HepG2 (cell line): ENCODE data around the gene TTLL1. TPM values are rescaled to one million over a fixed set of nuclear protein-coding genes. Genes with fewer than 3 reads are reported as not detected.

Source experiments
- AKAP8 ChIP-seq: sonication (generic); formaldehyde crosslinking; IDR thresholded peaks from 2 replicates; pipeline ENCODE4 v1.5.1; 2020; ENCODE audit warnings: mild to moderate bottlenecking, missing genetic modification reagents
- CENPBD1 ChIP-seq: sonication (generic); formaldehyde crosslinking; IDR thresholded peaks from 2 replicates; pipeline ENCODE4 v1.8.0; 2022; ENCODE audit warnings: missing genetic modification reagents, low read depth, mild to moderate bottlenecking, borderline replicate concordance
- CREB1 ChIP-seq, 2 experiments: fragments of 450-650 bp in 1 of 2; IDR thresholded peaks; 2 replicates each; pipeline ENCODE4 v1.6.1; 2016 to 2017; ENCODE audit warnings: control low read depth in 1 of 2, mild to moderate bottlenecking in 1 of 2, missing compliant biosample characterization in 1 of 2, missing genetic modification characterization in 1 of 2
- FOXA1 ChIP-seq, 2 experiments: fragments of 450-650 bp in 1 of 2; sonication (generic) in 1 of 2; formaldehyde crosslinking in 1 of 2; IDR thresholded peaks; 2 replicates each; pipeline versions ENCODE4 v1.4.0 to v1.6.1; 2016 to 2020; ENCODE audit warnings: missing genetic modification reagents in 1 of 2
- HMG20B ChIP-seq: conservative IDR thresholded peaks from 2 replicates; pipeline ENCODE4 v1.6.1; 2016; ENCODE audit warnings: missing genetic modification reagents, missing compliant biosample characterization
- KDM2A ChIP-seq: sonication (generic); formaldehyde crosslinking; IDR thresholded peaks from 2 replicates; pipeline ENCODE4 v1.4.0; 2020; ENCODE audit warnings: low read depth, missing genetic modification reagents, borderline replicate concordance
- PTBP1 ChIP-seq: fragments of 200-400 bp; formaldehyde crosslinking; IDR thresholded peaks from 2 replicates; pipeline ENCODE4 v1.6.1; 2018; ENCODE audit warnings: low read length, low read depth; ENCODE audit not compliant: poor library complexity, severe bottlenecking
- WIZ ChIP-seq: sonication (generic); formaldehyde crosslinking; IDR thresholded peaks from 2 replicates; pipeline ENCODE4 v1.5.1; 2020; ENCODE audit warnings: mild to moderate bottlenecking, missing genetic modification reagents
- ZNF207 ChIP-seq: fragments of 450-650 bp; IDR thresholded peaks from 2 replicates; pipeline ENCODE4 v1.6.1; 2016; ENCODE audit warnings: antibody characterized with exemption, borderline replicate concordance
- ZNF282 ChIP-seq: fragments of 450-650 bp; IDR thresholded peaks from 2 replicates; pipeline ENCODE4 v1.6.1; 2018; ENCODE audit not compliant: partially characterized antibody
- ZNF549 ChIP-seq: sonication (generic); formaldehyde crosslinking; IDR thresholded peaks from 2 replicates; pipeline ENCODE4 v1.5.0; 2020; ENCODE audit warnings: missing genetic modification reagents
- ZNF800 ChIP-seq: sonication (generic); formaldehyde crosslinking; IDR thresholded peaks from 2 replicates; pipeline ENCODE4 v1.4.0; 2020; ENCODE audit warnings: missing genetic modification reagents
- polyA plus RNA-seq, 8 experiments: library from polyadenylated mRNA; depleted of rRNA in 3 of 8; stranded (reverse) in 7 of 8; unstranded in 1 of 8; fragments of >200 nt; fragmentation: Illumina TruSeq in 4 of 8; extraction: Trizol in 4 of 8; gene quantifications; 2 replicates each; pipeline versions ENCODE4 v1.2.1 to v1.2.3, GENCODE V29; 2011 to 2016; ENCODE audit warnings: low read depth in 4 of 8, missing spikeins in 1 of 8, mixed read lengths in 1 of 8; ENCODE audit not compliant: insufficient read depth in 1 of 8
- total RNA-seq, 5 experiments: library from RNA; depleted of rRNA; stranded (reverse); fragments of >200 nt; fragmentation: Illumina TruSeq; extraction: Trizol; gene quantifications; 2 replicates each; pipeline ENCODE4 v1.2.3, GENCODE V29; 2016; ENCODE audit warnings: low read depth in 1 of 5
- TF ChIP-seq, protein P1 (sequence below): sonication (generic); formaldehyde crosslinking; IDR thresholded peaks from 2 replicates; pipeline ENCODE4 v1.5.1; 2020; ENCODE audit warnings: mild to moderate bottlenecking, missing genetic modification reagents, borderline replicate concordance

TTLL1 gene
- total and polyA plus RNA-seq, 2 of the 13 experiments (the other 11 are each of a cell fraction or from before 2014, with no cell fraction given): 1.6 to 5.3 TPM

- TF ChIP-seq KDM2A (CRISPR knock-in tag) (peak; percentile 42; the same call in 1 of the 2 replicates), CENPBD1 (CRISPR knock-in tag) (no peak), ZNF549 (0 out of 2 replicates have a peak, but pooled peaks have one; percentile 73), AKAP8 (CRISPR knock-in tag) (0 out of 2 replicates have a peak, but pooled peaks have one; percentile 33), PTBP1 (no peak), FOXA1 (IDR thresholded peaks at IDR 0.05) (no peak), FOXA1 (CRISPR knock-in tag; IDR thresholded peaks at IDR 0.05) (peak; percentile 79), ZNF282 (no peak), ZNF207 (no peak), HMG20B (CRISPR knock-in tag) (no peak), CREB1 (IDR thresholded peaks at IDR 0.05) (no peak), CREB1 (CRISPR knock-in tag; IDR thresholded peaks at IDR 0.05) (peak; percentile 50; the same call in 1 of the 2 replicates), WIZ (no peak), ZNF800 (peak; percentile 87; the same call in 1 of the 2 replicates)
- TF ChIP-seq, protein P1, sequence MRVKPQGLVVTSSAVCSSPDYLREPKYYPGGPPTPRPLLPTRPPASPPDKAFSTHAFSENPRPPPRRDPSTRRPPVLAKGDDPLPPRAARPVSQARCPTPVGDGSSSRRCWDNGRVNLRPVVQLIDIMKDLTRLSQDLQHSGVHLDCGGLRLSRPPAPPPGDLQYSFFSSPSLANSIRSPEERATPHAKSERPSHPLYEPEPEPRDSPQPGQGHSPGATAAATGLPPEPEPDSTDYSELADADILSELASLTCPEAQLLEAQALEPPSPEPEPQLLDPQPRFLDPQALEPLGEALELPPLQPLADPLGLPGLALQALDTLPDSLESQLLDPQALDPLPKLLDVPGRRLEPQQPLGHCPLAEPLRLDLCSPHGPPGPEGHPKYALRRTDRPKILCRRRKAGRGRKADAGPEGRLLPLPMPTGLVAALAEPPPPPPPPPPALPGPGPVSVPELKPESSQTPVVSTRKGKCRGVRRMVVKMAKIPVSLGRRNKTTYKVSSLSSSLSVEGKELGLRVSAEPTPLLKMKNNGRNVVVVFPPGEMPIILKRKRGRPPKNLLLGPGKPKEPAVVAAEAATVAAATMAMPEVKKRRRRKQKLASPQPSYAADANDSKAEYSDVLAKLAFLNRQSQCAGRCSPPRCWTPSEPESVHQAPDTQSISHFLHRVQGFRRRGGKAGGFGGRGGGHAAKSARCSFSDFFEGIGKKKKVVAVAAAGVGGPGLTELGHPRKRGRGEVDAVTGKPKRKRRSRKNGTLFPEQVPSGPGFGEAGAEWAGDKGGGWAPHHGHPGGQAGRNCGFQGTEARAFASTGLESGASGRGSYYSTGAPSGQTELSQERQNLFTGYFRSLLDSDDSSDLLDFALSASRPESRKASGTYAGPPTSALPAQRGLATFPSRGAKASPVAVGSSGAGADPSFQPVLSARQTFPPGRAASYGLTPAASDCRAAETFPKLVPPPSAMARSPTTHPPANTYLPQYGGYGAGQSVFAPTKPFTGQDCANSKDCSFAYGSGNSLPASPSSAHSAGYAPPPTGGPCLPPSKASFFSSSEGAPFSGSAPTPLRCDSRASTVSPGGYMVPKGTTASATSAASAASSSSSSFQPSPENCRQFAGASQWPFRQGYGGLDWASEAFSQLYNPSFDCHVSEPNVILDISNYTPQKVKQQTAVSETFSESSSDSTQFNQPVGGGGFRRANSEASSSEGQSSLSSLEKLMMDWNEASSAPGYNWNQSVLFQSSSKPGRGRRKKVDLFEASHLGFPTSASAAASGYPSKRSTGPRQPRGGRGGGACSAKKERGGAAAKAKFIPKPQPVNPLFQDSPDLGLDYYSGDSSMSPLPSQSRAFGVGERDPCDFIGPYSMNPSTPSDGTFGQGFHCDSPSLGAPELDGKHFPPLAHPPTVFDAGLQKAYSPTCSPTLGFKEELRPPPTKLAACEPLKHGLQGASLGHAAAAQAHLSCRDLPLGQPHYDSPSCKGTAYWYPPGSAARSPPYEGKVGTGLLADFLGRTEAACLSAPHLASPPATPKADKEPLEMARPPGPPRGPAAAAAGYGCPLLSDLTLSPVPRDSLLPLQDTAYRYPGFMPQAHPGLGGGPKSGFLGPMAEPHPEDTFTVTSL (CRISPR knock-in tag): 0 out of 2 replicates have a peak, but pooled peaks have one; percentile 66
These were observed 95.4 kb downstream of the TTLL1 start (continued) for GRCh38 chr22:42993651-42994275.
